CD4-positive, alpha-beta T cell treated with Interleukin-15 for 1 hour (primary cell): ENCODE measurements around the gene OR2A2.

ENCODE experiments used
- DNase-seq: peaks from one replicate; pipeline ENCODE4 v3.0.0-alpha.2; 2020

OR2A2 gene

GRCh38 chr7:144144426-144144825, 35.0 kb downstream of the OR2A2 start:
- no peak for DNase-seq

GRCh38 chr7:144148224-144148827, 38.9 kb downstream of the OR2A2 start:
- DNase-seq, result no peak

- no peak for DNase-seq
Measured at GRCh38 chr7:144158861-144159260, 49.5 kb downstream of the OR2A2 start.
